Activated CD8-positive, alpha-beta memory T cell treated with anti-CD3 and anti-CD28 coated beads for 48 hours (primary cell): ENCODE measurements around the gene PKP4.
"Not testable (repeated sequence)": the region's sequence is repeated elsewhere in the genome, so short reads cannot be mapped to it uniquely, and the experiment has no call there.

ENCODE experiments used
- DNase-seq, 3 experiments: peaks; one replicate each; pipeline ENCODE4 v3.0.0-alpha.2; 2020; ENCODE audit warnings: low read depth in 2 of 3, low spot score in 2 of 3

PKP4 gene, protein sequence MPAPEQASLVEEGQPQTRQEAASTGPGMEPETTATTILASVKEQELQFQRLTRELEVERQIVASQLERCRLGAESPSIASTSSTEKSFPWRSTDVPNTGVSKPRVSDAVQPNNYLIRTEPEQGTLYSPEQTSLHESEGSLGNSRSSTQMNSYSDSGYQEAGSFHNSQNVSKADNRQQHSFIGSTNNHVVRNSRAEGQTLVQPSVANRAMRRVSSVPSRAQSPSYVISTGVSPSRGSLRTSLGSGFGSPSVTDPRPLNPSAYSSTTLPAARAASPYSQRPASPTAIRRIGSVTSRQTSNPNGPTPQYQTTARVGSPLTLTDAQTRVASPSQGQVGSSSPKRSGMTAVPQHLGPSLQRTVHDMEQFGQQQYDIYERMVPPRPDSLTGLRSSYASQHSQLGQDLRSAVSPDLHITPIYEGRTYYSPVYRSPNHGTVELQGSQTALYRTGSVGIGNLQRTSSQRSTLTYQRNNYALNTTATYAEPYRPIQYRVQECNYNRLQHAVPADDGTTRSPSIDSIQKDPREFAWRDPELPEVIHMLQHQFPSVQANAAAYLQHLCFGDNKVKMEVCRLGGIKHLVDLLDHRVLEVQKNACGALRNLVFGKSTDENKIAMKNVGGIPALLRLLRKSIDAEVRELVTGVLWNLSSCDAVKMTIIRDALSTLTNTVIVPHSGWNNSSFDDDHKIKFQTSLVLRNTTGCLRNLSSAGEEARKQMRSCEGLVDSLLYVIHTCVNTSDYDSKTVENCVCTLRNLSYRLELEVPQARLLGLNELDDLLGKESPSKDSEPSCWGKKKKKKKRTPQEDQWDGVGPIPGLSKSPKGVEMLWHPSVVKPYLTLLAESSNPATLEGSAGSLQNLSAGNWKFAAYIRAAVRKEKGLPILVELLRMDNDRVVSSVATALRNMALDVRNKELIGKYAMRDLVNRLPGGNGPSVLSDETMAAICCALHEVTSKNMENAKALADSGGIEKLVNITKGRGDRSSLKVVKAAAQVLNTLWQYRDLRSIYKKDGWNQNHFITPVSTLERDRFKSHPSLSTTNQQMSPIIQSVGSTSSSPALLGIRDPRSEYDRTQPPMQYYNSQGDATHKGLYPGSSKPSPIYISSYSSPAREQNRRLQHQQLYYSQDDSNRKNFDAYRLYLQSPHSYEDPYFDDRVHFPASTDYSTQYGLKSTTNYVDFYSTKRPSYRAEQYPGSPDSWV

DNA sequence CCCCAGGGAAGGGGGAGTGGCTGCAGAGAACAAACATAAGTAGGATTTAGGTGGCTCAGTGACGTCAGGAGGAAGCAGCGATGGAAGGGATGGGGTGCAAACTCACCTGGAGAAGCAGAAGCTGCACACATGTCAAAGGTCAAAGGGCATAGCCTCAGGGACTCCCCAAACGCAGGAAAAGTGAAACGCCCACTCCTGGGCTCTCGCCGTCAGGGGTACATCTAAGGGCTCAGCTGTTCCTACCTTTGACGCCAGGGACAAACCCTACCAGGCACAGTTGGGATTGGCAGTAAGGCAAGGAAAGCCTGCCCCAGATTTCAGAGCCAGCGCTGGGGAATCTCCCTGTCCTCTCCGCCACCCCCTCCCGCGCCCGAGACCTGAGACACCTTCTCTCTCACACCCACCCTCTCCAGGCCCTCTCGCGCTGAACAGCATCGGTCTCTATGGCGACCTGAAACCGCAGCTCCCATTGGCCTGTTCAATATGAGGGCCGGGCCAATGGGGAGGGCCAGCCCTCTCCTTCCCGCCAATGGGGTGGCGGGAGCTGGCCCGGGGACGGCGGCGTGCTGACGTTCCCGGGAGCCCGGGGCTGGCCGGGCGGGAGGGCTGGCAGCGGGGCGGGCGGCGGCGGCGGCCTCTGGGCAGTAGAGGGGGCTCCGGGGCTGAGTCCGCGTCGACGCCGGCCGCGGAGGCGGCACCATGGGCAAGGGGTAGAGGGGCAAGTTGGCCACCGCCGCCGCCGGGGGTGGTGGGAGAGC is at the start of gene PKP4, which contains the start of gene CCDC148:
Gene PKP4, plus strand, starts transcription at position 644 of the 758 bp plus-strand sequence. CDS start 76,233 bp downstream, outside the sequence.
Gene CCDC148, minus strand, starts transcription at position 445 of the 758 bp plus-strand sequence. Its CDS starts 314 bp downstream, at position 131.
- peak; percentile 58 to 77 (median 72) for DNase-seq

DNA sequence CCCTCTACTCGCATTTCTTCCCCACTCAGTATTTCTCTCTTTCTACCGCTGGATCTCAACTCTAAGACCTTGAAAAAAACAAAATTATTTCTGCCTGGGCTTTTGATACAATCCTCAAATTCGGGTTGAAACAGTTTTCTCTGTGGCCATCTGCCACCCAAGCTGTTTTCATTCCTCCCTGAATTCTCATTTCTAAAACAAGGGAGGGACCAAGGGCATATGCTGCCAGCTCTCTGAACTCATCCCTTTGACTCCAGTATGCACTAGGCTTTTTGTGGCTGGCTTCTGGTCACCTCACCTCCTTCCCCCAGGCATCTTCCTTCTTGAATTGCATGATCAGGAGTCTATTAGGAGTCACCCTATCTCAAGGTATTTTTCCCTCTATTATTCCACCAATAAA is 49.7 kb upstream of the PKP4 start:
- no peak for DNase-seq

GRCh38 chr2:158410132-158410531 is 46.6 kb upstream of the PKP4 start:
- no peak for DNase-seq

DNA sequence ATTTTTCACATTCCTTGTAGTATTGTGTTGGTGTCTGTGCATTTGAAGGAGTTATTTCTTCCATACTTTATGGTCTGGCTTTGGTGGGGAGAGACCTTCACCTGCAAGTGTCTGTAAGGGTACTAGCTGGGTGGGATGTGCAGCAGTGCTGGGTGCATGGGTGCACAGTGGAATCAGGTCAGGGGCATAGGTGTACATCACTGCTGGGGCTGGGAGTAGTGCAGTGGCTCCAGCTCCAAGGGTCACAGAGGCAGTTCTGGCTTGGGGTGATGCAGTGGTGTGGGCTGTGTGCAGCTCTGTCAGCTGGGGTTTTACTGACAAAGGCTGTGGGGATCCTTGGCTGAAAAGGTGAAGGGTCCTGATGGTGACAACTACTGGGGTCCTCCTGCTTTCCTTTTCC is 45.0 kb upstream of the PKP4 start:
- DNase-seq: no peak

DNA sequence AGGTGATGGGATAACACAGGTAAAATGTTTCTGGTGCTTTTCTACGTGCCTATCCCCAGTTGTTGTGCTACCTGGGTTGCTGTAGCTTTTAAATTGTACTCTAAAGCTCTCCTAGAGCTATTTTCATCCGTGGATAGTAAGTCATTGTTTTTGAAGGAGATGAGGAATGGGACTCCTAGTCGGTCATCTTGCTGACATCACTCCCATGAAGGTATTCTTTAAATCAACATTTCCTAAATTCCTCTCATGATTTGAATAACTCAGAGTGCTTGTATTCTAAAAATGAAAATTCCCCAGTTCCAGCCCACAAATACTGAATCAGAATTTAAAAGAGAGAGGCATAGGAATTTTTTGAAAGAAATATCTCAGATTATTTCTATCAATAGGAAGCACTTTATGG is 44.5 kb upstream of the PKP4 start:
- DNase-seq: no peak

GRCh38 chr2:158413581-158413980 is 43.2 kb upstream of the PKP4 start:
- no peak for DNase-seq

DNA sequence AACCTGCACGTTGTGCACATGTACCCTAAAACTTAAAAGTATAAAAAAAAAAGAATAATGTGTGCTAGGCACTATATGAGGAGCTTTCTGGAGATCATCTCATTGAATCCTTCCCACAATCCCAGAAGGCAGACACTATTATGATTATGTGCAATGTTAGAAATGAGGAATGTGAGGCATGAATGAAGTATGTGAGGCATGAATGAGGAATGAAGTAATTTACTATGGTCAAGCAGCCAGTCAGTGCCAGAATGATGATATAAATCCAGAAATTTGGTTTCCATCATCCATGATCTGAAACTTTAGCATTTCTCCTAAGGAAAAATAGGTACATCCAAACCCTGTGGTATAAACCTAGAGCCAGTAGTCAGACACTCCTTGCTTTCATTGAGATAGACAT is 42.2 kb upstream of the PKP4 start:
- no peak for DNase-seq

DNA sequence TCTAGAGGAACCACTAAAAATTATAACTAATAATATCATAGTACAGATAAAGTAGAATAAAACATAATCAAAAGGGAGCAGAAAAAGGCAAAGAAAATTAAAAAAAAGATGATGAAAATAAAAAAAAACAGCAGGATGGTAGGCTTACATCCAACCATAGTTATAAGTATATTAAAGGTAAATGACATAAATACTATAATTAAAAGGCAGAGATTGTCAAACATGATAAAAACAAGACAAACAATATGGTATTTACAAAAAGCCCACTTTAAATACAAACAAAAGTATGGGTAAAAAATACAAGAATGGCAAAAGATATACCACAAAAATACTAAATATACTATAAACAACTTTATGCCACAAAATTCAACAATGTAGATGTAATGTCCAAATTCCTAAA is 24.6 kb upstream of the PKP4 start:
- DNase-seq: no peak

- not testable (repeated sequence) for DNase-seq
These were observed 23.0 kb upstream of the PKP4 start for GRCh38 chr2:158433716-158434115.

GRCh38 chr2:158439062-158439461 is 17.7 kb upstream of the PKP4 start:
- DNase-seq: not testable (repeated sequence)

DNA sequence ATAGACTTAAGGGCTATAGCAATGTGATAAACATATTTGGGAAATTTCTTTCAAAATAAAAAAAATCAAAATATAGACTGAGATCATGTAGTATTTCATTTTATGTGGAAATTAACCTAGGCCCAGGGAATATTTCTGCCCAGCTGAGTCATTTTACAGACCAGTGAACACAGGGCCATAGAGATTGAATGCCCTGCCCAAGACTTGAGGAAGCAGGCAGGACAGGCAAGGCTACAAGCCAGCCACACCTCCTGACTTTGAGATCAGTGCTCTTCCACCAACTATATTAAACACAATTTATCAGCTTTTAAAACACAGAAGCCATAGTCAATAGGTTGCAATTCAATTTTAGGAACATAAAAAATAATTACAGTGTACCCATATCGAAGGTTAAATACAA is 13.1 kb upstream of the PKP4 start:
- no peak for DNase-seq

DNA sequence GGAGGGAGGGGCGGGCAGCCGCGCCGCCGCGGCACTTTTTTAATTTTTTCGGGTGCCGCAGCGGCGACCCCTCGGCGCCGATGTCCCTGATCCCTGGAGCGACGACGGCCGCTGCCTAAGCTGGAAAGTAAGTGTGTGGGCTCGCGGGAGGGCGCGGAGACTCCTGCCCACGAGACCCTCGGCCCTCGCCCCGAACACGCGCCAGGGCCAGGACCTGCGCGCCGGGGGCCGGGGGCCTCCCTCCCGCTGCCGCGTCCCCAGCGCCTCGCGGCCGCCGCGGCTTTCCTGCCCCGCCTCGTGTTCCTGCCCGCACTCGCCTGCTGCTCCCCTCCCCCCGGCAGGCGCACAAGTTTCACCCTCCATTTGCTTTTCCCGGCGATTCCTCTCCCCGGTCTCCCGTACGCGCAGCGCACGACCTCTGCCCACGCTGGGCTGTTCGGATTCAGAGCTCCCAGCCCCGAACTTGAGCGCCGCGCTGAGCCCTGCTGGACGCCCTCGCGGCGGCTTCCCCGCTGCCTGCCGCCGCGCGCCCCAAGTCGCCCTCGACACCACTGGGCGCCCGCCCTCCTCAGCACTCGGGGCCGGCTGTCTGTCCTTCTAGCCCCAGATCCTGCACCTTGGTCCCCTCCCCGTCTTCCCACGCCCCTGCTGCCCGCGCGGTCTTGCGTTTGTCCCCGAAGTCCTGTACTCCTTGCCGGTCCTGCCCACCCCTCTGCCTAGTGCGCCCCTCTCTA is 507 bp downstream of the PKP4 start:
- peak; percentile 26 to 35 (median 33) for DNase-seq

DNA sequence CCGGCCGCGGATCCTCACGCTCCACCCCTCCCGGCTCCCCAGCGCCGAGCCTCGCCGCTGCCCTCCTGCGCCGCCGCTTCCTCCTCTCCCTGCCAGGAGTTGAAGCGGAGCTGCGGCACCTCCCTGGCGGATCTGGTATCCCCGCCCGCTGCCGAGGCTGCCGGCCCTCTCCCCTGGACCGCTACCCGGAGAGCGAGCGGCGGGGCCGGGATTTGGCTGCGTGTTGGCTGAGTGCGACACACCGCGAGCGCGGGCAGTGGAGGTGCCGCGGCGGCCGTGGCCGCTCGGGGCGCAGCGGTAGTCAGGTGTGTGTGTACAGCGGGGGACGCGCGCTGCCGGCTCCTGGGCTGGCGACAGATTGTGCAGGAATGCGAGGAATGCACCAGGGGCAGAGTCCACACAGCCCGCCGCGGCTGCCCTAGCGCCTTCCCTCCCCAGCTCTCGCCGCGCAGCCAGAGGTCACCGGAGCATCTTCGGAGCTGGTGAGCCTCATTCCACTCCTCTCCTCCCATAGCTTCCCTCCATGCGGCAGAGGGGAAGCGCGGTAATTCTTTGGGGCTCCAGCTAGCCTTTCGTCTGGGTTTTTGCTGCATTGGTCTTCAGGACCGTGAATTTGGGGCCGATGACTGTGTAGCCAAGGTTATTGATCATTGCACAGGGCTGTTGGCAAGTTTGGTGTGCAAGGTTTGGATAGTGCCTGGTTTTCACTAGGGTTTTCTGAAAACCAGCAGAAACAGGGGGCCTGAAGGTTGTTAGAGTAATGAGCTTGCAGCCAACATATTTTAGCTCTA is 1.3 kb downstream of the PKP4 start:
- DNase-seq: peak; percentile 1 to 37 (median 31)

DNA sequence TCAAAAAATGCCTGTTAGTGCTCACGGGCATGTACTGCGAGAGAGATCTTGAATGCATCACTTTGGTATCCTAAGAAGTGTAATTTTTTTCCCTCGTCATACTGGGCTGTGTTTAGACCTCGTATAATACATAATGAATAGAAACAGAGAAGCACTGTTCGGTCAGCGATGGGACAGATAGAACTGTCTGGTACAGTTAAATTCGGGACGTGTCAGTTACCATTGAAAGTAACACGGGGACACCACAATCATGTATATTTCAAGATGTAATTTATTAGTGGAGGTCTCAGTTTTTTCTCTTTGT is 1.8 kb downstream of the PKP4 start:
- no peak for DNase-seq

GRCh38 chr2:158459161-158460003 is 2.6 kb downstream of the PKP4 start:
- no peak for DNase-seq

DNA sequence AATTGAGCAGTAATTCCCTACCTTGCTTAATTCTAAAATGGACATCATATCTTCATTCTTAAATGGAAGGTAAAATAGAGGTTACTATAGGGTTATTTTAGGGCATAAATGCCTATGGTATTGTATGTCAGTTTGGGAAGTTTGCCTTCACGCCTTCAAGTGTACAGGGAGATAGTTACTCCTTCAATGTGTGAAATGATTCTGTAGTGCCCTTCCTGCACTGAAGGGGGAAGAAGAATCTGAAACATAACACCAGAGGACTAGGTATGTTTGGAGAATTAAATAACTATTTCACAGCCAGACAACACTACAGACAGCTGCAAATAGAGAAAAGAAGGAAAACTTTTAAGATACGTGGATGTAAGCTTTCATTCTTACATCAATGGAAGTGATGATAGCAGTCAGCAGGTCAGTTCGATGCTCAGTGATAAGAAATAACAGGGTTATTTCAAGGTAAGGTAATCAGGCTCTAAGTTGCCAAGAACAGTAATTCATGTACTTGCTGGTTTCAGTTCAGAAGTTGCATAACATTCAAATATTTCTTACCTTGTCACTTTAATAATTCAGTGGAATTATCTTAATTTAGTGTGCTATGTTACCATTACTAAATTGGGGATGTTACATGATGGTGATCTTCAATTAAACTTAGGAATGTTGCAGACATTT is 4.0 kb downstream of the PKP4 start:
- DNase-seq: no peak

GRCh38 chr2:158463496-158464095 is 6.8 kb downstream of the PKP4 start:
- DNase-seq: no peak
